GM19438 (cell line): ENCODE measurements around the gene LMTK3.
"Not testable (repeated sequence)": the region's sequence is repeated elsewhere in the genome, so short reads cannot be mapped to it uniquely, and the experiment has no call there.

Experiments
- ATAC-seq: cut with Tn5 transposase; IDR thresholded peaks from one replicate; pipeline ENCODE4 v1.9.1; 2021; ENCODE audit warnings: low read depth; ENCODE audit not compliant: unreplicated experiment

The LMTK3 gene

GRCh38 chr19:48543121-48543710, 31.6 kb upstream of the LMTK3 start:
- no peak for ATAC-seq

- ATAC-seq, result no peak
Observed at GRCh38 chr19:48541813-48542212, 30.2 kb upstream of the LMTK3 start.

GRCh38 chr19:48540110-48540509, 28.5 kb upstream of the LMTK3 start:
- ATAC-seq, result no peak

- no peak for ATAC-seq
Observed at GRCh38 chr19:48539503-48540096, 28.0 kb upstream of the LMTK3 start.

GRCh38 chr19:48538057-48538456, 26.4 kb upstream of the LMTK3 start:
- not testable (repeated sequence) for ATAC-seq

- no peak for ATAC-seq
Observed at GRCh38 chr19:48537541-48537940, 25.9 kb upstream of the LMTK3 start.

GRCh38 chr19:48533770-48534169, 22.1 kb upstream of the LMTK3 start:
- ATAC-seq, result no peak

- no peak for ATAC-seq
Observed at GRCh38 chr19:48530770-48531169, 19.1 kb upstream of the LMTK3 start.

- no peak for ATAC-seq
Observed at GRCh38 chr19:48530066-48530720, 18.6 kb upstream of the LMTK3 start.

- ATAC-seq, result no peak
Observed at GRCh38 chr19:48529156-48529555, 17.5 kb upstream of the LMTK3 start.

GRCh38 chr19:48524732-48525131, 13.1 kb upstream of the LMTK3 start:
- no peak for ATAC-seq

GRCh38 chr19:48524221-48524620, 12.6 kb upstream of the LMTK3 start:
- no peak for ATAC-seq

- ATAC-seq, result no peak
Observed at GRCh38 chr19:48520134-48520533, 8.5 kb upstream of the LMTK3 start.

GRCh38 chr19:48519426-48519825, 7.8 kb upstream of the LMTK3 start:
- not testable (repeated sequence) for ATAC-seq

- no peak for ATAC-seq
Observed at GRCh38 chr19:48518207-48518606, 6.6 kb upstream of the LMTK3 start.

GRCh38 chr19:48516536-48516935, 4.9 kb upstream of the LMTK3 start:
- no peak for ATAC-seq

GRCh38 chr19:48514123-48514458, 2.5 kb upstream of the LMTK3 start:
- ATAC-seq, result no peak

- ATAC-seq, result no peak
Observed at GRCh38 chr19:48513289-48514122, 1.9 kb upstream of the LMTK3 start.

GRCh38 chr19:48512504-48513288, 1.1 kb upstream of the LMTK3 start:
- ATAC-seq, result no peak

- no peak for ATAC-seq
Observed at GRCh38 chr19:48511321-48511731, 309 bp downstream of the LMTK3 start.
